Measurements from ENCODE around the gene SLC38A10.
"Not testable (repeated sequence)": the region's sequence is repeated elsewhere in the genome, so short reads cannot be mapped to it uniquely, and the experiment has no call there.

Gene SLC38A10

DNA sequence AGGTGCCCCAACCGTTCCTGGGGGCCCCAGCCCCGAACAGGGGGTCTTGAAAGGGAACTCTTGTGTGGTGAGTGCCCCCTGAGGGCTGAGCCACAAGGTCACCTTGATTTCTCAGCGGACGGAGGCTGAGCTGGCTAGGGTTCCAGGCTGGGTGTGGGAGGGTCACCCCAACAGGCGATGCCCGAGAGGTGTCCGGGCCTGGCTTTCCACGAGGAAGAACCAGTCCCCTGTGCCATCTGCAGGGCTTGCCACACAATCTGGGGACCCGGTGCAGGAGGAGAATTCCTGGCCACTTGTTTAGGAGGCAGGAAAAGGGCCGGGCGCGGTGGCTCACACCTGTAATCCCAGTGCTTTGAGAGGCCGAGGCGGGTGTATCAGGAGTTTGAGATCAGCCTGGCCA, 16.8 kb upstream of the SLC38A10 start:
- DNase-seq (ENCODE audit: low read depth) = no peak

DNA sequence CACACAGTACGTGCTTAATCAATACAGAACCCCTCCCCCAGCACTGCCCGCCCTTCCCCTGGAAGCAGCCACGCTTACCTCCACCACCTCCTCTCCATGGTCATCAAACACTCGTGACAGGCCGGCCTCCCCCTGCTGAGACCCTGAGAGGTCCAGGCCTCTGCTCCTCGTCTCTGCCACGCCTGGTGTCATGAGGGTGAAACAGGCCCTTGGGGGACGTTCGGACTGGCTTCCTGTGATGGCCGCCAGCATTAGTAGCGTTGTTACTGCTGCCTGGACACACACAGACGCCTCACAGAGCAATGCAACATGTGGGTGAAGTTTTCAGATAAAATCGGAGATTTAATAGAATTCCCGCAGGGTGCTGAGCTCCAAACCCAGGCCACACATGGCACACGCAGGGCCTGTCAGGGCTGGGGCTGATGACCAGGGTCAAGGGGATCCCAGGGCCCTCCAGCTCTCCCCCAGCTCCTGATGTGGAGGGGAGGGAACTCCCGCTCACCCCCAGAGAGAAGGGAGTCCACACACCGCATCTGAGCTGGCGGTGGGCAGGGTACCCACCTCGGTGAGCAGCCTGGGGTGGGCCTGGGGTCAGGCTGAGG, 15.9 kb upstream of the SLC38A10 start:
- DNase-seq (ENCODE audit: low read depth) = no peak

DNA sequence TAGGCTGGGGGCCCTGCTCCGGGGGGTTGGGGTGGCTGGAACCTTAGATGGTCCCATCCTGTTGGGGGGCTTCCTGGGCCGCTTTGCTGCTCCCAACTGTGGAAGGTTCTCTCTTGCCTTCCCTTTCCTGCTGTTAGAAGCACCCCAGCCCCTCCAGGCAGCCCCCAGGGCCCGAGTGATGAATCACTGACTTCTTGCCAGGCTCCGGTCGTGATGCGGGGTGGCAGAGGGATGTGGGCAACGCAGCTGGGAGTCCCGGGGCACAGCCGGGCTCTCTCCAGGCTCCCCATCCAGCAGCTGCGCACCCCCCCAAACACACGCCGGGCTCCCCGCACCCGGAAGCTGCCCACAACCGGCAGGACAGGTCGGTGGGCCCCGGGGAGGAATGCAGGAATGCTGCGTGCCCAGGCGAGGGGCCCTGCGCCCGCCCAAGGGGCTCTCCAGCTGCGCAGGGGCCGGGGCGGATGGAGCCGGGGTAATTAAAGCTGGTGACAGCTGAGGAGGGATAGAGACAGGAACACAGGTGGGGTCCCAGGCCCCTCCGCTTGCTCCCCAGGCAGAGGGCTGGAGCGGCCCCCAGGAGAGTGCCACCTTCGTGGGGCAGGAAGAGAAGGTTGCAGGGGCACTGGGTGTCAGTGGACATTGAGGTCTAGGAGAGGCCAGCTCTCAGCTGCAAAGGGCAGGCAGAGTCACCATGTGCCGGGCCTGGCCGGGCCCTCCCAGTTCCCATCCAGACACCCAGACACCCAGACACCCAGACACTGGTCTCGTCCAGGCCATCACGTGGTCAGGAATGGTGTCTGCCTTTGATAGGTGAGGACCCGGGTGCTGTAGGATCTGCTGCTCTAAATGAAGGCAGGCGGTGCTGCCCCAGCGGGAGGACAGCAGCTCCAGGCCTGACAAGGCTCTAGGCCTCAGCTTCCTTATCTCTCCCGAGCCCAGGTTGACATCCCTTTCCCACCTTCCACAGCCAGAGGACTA, 15.0 kb upstream of the SLC38A10 start:
- no peak for DNase-seq (ENCODE audit: low read depth)

DNA sequence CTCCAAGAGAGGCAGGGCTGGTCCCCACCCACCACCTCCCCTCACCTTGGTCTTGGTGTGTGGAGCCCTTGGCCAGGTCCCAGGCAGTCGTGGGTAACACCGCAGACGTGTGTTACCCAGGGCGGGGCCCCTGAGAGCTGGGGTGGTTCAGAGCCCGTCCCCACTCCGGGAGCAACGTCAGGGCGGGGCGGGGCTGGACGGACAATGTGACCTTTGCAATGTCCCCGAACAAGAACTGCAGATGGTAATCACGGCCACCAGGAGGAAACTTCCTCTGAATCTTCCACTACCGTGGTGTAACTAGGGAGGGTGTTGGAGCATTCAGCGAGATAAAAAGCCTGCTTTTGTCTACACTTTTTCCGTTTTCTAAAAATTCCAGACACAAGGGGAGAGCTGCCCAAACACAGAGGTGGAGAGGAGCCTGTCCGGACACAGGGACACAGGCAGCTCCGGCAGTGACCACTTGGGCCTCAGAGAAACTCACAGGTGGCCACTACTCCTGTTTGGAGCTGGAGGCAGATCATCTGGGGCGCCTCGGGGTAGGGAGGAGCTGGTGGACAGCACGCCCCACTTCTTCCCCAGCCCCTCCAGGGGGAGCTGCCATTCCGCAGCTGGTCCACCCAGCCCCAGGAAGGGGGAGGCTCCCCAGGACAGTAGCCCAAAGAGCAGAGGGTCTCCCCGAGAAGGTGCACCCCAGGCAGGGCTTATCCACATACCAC, 14.2 kb upstream of the SLC38A10 start:
- no peak for DNase-seq (ENCODE audit: low read depth)

DNA sequence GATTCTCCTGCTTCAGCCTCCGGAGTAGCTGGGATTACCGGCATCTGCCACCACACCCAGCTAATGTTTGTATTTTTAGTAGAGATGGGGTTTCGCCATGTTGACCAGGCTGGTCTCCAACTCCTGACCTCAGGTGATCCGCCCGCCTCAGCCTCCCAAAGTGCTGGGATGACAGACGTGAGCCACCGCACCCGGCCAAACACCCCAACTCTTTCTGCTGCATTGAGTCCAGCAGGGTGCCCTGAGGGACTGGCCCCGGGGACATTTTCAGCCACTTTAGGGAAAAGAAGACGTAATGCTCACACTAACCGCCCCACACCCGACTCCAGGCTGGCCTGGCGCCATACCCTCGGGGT, 13.7 kb upstream of the SLC38A10 start:
- DNase-seq (ENCODE audit: low read depth) = not testable (repeated sequence)

- DNase-seq (ENCODE audit: low read depth) = no peak
These were observed 12.8 kb upstream of the SLC38A10 start for GRCh38 chr17:81307636-81308560.

DNA sequence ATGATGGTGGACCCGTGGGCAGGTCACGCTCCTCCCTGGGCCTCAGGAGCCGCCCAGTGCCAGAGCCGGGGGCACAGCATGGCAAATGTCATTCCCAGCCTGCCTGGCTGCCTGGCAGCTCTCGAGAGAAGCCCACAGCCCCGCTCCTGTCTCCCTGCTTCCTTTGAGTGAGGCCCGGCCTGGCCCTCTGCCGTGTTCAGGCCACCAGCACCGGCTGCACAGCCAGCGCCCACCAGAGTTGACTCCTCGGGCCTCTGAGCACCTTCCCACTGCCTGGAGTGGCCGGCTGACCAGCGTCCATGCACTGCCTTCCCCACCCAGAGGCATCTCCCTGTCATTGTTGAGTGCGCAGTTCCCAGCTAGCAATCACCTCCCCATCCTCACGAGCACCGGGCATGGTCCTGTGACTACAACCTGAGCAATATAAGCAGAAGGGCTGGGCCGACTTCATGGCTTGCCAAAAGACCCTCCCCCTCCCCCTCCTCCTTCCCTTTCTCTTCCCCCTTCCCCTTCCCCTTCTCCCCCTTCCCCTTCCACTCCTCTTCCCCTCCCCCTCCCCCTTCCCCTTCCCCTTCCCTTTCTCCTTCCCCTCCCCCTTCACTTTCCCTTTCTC, 11.9 kb upstream of the SLC38A10 start:
- no peak for DNase-seq (ENCODE audit: low read depth)

DNA sequence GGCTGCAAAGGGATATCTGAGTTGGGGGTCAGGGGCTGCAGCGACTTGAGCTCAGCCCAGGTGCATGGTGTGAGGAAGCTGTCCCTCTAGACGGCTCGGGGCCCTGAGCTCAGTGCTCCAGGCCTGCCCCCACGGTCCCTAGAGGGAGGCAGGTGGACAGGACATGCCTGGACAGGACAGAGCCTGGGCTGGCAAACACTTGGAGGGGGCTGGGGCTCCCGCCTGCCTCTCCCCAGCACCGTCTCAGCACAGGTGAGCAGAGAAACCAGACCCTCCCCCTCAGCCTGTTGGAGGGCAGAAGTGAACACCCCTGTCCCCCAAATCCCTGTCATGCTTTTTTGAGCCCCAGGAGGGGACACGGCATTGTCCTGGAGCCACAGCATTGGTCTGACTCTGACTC, 11.4 kb upstream of the SLC38A10 start:
- no peak for DNase-seq (ENCODE audit: low read depth)

DNA sequence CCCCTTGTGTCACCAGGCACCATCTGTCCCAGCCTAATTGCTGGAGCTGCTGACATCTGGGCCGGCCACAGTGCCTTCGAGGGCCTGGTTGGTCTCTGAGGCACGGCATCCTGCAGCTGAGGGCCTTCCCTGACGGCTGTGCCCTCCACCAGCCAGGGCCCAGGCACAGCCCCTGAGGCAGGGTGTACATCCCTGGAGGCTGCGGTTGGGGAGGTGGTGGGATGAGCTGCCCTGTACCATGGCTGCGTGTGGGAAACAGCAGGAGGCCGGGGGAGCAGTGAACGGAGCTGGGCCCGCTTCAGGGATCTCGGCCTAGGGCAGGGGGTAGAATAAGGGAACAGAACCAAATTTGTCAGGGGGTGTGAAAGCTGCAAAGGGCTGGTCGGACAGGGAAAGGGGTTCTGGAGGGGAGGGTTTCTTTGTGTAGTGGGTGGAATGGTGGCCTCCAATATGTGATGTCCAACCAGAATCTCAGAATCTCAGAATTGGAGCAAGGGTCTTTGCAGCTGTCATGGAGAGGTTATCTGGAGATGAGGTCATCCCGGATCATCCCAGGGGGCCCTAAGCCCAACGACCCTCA, 10.0 kb upstream of the SLC38A10 start:
- DNase-seq (ENCODE audit: low read depth) = no peak

DNA sequence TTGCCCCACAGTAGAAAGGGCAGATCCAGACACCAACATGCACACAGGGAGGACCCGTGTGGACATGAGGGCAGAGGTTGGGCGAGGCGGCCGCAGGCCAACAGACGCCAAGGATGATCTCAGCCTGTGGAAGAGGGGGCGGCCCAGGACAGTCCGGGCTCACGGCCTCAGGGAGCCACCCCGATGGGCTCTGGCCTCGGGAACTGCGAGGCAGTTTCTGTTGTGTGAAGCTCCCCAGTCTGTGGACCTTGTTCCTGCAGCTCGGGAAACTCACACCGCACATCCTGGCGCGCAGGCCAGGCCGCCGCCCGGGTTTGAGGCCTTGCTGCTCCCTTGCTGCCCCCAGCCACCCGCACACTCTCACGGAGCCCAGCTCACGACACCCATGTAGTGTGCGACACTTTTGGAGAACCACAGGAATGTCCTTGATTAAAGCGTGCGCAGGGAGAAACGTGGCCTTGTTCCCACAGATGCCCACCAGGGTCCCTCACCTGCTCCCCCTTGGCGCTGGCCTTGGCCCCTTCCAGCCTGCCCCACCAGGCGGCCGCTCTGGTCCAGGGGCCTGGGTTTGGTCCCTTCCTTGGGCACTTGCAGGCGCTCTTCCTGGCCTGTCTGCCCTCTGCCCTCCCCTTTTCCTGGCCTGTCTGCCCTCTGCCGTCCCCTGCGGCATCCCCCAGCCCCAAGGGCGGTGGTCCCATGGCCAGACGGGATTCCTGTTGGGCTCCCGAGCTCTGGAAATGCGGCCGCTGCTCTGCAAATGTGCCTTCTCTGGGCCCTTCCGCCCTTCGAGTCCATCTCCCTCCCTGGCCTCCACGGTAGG, 9.3 kb upstream of the SLC38A10 start:
- no peak for DNase-seq (ENCODE audit: low read depth)

- DNase-seq (ENCODE audit: low read depth) = no peak
These were observed 8.3 kb upstream of the SLC38A10 start for GRCh38 chr17:81303385-81303784.

DNA sequence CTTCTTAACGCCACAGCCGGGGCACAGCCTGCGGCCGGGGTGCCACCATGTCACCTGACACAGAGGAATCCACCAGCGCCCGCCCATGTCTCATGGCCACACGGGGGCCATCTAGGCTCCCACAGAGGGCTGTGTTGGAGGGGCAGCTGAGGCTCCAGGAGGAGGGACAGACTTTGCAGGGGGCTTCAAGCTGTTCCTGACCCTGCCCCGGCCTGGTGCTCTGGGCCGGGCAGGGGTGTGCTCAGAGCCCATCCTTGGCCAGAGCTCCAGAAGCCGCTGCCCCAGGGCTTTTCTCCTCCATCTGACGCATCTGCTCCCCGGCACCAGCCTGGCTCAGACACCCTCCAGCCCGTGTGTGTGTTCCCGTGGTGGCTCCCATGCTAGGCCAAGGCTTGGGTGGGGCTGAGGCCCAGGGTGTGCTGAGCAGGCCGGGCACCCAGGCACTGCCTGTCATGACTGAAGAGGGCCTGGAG, 7.8 kb upstream of the SLC38A10 start:
- no peak for DNase-seq (ENCODE audit: low read depth)

GRCh38 chr17:81302324-81302723, 7.2 kb upstream of the SLC38A10 start:
- DNase-seq (ENCODE audit: low read depth) = no peak

DNA sequence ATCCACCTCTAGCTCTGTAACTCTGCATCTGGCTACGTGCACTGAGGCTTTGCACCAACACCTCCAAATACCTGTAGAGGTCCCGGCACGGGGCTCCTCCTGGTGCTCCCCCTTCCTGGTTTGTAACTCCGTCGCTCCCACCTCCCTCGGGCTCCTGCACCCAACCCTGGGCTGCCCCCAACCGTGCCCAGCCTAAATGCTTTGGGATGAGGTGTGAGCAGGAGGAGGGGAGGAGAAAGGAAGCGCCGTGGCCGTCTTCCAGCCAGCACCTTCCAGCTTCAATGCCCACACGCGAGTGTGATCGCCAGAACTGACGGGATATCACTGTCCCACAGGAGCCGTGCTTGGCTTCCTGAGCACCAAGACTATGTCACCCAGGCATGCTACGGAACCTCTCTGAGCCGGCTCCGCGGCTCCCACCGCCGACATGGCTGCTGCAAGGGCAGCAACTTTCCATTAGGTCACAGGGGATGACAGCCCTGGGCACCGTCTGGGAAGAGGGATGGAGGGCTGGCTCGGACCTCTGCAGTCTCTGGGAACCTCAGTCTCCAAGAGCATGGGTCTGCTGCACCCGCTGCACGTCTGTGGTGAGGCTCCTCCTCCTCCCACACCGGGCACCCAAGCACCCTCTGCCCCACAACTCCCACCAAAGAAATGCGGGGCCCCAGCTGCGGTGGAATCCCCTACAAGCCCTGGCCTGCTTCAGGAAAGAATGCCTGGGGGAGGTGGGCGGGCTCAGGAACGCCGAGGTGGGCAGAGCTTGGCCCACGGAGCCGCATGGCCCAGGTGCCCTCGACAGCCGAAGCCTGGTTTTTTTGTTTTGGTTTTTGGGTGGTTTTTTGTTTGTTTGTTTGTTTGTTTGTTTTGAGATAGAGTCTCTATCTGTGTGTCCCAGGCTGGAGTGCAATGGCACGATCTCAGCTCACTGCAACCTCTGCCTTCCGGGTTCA, 6.4 kb upstream of the SLC38A10 start:
- DNase-seq (ENCODE audit: low read depth) = no peak

DNA sequence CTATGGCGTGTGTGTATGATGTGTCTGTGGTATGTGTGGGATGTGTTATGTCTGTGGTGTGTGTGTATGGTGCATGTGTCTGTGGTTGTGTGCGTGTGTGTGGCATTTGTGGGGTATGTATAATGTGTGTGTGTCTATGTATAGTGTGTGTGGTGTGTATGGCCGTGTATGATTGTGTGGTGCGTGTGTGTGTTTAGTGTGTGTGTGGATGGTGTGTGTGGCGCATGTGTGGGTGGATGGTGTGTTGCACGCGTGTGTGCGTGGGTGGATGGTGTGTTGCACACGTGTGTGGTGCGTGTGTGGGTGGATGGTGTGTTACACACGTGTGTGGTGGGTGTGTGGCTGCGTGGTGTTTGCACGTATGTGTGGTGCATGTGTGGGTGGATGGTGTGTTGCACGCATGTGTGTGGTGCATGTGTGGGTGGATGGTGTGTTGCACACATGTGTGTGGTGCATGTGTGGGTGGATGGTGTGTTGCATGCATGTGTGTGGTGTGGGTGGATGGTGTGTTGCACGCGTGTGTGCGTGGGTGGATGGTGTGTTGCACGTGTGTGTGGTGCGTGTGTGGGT, 5.6 kb upstream of the SLC38A10 start:
- DNase-seq (ENCODE audit: low read depth) = no peak

- DNase-seq (ENCODE audit: low read depth) = no peak
These were observed 4.9 kb upstream of the SLC38A10 start for GRCh38 chr17:81299846-81300585.

- DNase-seq (ENCODE audit: low read depth) = no peak
These were observed 4.1 kb upstream of the SLC38A10 start for GRCh38 chr17:81298991-81299738.
